ENCODE measurements around the gene SORCS2. TPM values are rescaled to one million over a fixed set of nuclear protein-coding genes. Genes with fewer than 3 reads are reported as not detected.
A peak's percentile ranks its signal among the peaks of the same experiment; 100 is the strongest.

SORCS2 gene
- total and polyA plus RNA-seq, 2 of the 8 experiments (the other 6 are each of a cell fraction or from before 2014, with no cell fraction given) = 0.36 to 1.8 TPM

- POLR2A ChIA-PET (ENCODE audit: partially characterized antibody) = no interaction called here
- no peak overlapping the region for H2AFZ ChIP-seq (ENCODE audit: low read length)
- H3K18ac ChIP-seq (ENCODE audit: extremely low read depth, low read length) = no peak overlapping the region
- CTCF ChIA-PET (ENCODE audit: partially characterized antibody) = interaction anchor here (0.7 to 1.4 kb wide), 3 partner anchors 9 to 262 kb away, joined by 3 read pairs; no protein-coding TSS in a partner anchor
- H3K56ac ChIP-seq (replicated peaks; ENCODE audit: insufficient read length, low read depth, low read length) = no peak overlapping the region
- H3K4me3 ChIP-seq (ENCODE audit: extremely low read depth in 1 of 4, insufficient read depth in 2 of 4, low read depth in 3 of 4, low read length in 4 of 4) = no peak overlapping the region
- no peaks in the 10 kb centered on the region for H3K9me3 ChIP-seq (ENCODE audit: insufficient read depth in 2 of 2, low read depth in 1 of 2, low read length in 1 of 2)
- H3K36me3 ChIP-seq (ENCODE audit: control insufficient read depth in 2 of 4, insufficient read depth in 4 of 4, low read length in 3 of 4) = no peaks in the 10 kb centered on the region
- no peak overlapping the region for H3K23ac ChIP-seq (ENCODE audit: insufficient read length)
- DNase-seq (ENCODE audit: low read depth in 1 of 2, low spot score in 2 of 2) (no peak), FAIRE-seq (no peak)
- no peaks in the 10 kb centered on the region for H3K23me2 ChIP-seq (ENCODE audit: low read depth, low read length)
- no peak overlapping the region for H3K14ac ChIP-seq (ENCODE audit: insufficient read length)
- no peak overlapping the region for H3K9ac ChIP-seq (replicated peaks in 1 of 4; ENCODE audit: extremely low read depth in 1 of 4, low read depth in 3 of 4, low read length in 3 of 4)
- WGBS, 2 experiments (ENCODE audit: extremely low coverage in 1 of 2, insufficient coverage in 1 of 2, insufficient read length in 1 of 2, insufficient replicate concordance in 2 of 2, low coverage in 1 of 2, low lambda C conversion rate in 2 of 2, missing lambda C conversion rate in 1 of 2) = 86% methylated on average over 12 of the region's 16 CpGs; no CpG with 5 or more reads in 1 of the 2 experiments
- H2BK5ac ChIP-seq (ENCODE audit: low read depth, low read length) = no peak overlapping the region
- H3K79me1 ChIP-seq (ENCODE audit: low read depth, low read length) = no peaks in the 10 kb centered on the region
- H3K4me1 ChIP-seq (replicated peaks in 1 of 4; ENCODE audit: control insufficient read depth in 3 of 4, insufficient read depth in 4 of 4, low read length in 3 of 4) = peaks cover 0 to 13% (median 8%) of the 10 kb centered on the region in 4 experiments; a peak in 5 of 7 replicates
- no peak overlapping the region for H3K4ac ChIP-seq (replicated peaks; ENCODE audit: insufficient read length, low read depth, low read length)
- no peak overlapping the region for H2BK12ac ChIP-seq (ENCODE audit: low read depth, low read length)
- H2BK20ac ChIP-seq (ENCODE audit: low read length) = no peak overlapping the region
- H3K27ac ChIP-seq (ENCODE audit: low read depth, low read length) = no peak overlapping the region
- H3K4me2 ChIP-seq (ENCODE audit: insufficient read depth in 1 of 2, low read depth in 2 of 2, low read length in 2 of 2) = no peak overlapping the region
- H4K5ac ChIP-seq (ENCODE audit: insufficient read length, low read depth, low read length) = no peak overlapping the region
- H3K27me3 ChIP-seq (replicated peaks in 1 of 4; ENCODE audit: control insufficient read depth in 3 of 4, extremely low read depth in 1 of 4, insufficient read depth in 3 of 4, low read length in 3 of 4) = no peaks in the 10 kb centered on the region
- H4K8ac ChIP-seq (ENCODE audit: extremely low read depth, insufficient read depth, low read length) = peak overlapping the region; percentile 35; the same call in 1 of the 2 replicates
- H3K79me2 ChIP-seq (ENCODE audit: control insufficient read depth in 1 of 2, insufficient read depth in 2 of 2, low read length in 2 of 2) = no peaks in the 10 kb centered on the region
- H2AK5ac ChIP-seq (ENCODE audit: low read depth, low read length) = no peak overlapping the region
- no peaks in the 10 kb centered on the region for H4K20me1 ChIP-seq (replicated peaks in 1 of 2; ENCODE audit: control insufficient read depth in 1 of 2, insufficient read depth in 2 of 2, low read length in 2 of 2)
- H2BK15ac ChIP-seq (ENCODE audit: low read length) = no peak overlapping the region
- TF ChIP-seq SIN3A (conservative IDR thresholded peaks at IDR 0.05 in 1 of 2, IDR thresholded peaks at IDR 0.05 in 1 of 2; ENCODE audit: low read depth in 1 of 2, low read length in 2 of 2) (no peak), KDM4A (IDR thresholded peaks at IDR 0.05; ENCODE audit: low read depth, low read length, severe bottlenecking) (no peak), FOSL1 (IDR thresholded peaks at IDR 0.05; ENCODE audit: insufficient read depth, low read depth, low read length) (no peak), SIX5 (IDR thresholded peaks at IDR 0.05; ENCODE audit: low read depth, low read length) (no peak), BACH1 (IDR thresholded peaks at IDR 0.05; ENCODE audit: low read length) (0 out of 2 replicates have a peak, but pooled peaks have one; percentile 11)
- no peak overlapping the region for H4K91ac ChIP-seq (replicated peaks; ENCODE audit: insufficient read length, low read length)
- no peak overlapping the region for H2BK120ac ChIP-seq (replicated peaks; ENCODE audit: low read depth, low read length)
Observed at GRCh38 chr4:7457201-7458065, 265.1 kb downstream of the SORCS2 start.
